OCI-LY3 (cell line): ENCODE measurements around the gene LRRC4C.

Experiments
- CTCF ChIP-seq: fragments of 200-600, 300-600 bp; sonication (generic); IDR thresholded peaks from 2 replicates; pipeline ENCODE4 v1.5.1; 2014; ENCODE audit warnings: antibody characterized with exemption, low read length, low read depth
- EZH2phosphoT487 ChIP-seq: fragments of 200-600 bp; shearing (Covaris generic); IDR thresholded peaks from 2 replicates; pipeline ENCODE4 v1.6.1; 2018; ENCODE audit warnings: antibody characterized with exemption, mixed run types, low read depth

GRCh38 chr11:40236526-40236925, 1222.9 kb downstream of the LRRC4C start:
- TF ChIP-seq CTCF (no peak), EZH2phosphoT487 (no peak)
